Vagina (tissue), 2 donors: ENCODE data around the gene PMFBP1. TPM values are rescaled to one million over a fixed set of nuclear protein-coding genes. Genes with fewer than 3 reads are reported as not detected.
A peak's percentile ranks its signal among the peaks of the same experiment; 100 is the strongest.

Source experiments
- DNase-seq, 2 donors: peaks; one replicate each; pipeline ENCODE4 v3.0.0-alpha.2; 2017; ENCODE audit errors: extremely low spot score in 2 of 2
- H3K27ac ChIP-seq: fragments of 200-600 bp; sonication (generic); one replicate; pipeline ENCODE4 v1.5.1; 2019
- H3K27me3 ChIP-seq: fragments of 200-600 bp; sonication (generic); one replicate; pipeline ENCODE4 v1.5.1; 2019
- H3K36me3 ChIP-seq, 2 donors: fragments of 200-600 bp; sonication (generic); one replicate each; pipeline ENCODE4 v1.5.1; 2017 to 2019
- H3K4me1 ChIP-seq: fragments of 200-600 bp; sonication (generic); one replicate; pipeline ENCODE4 v1.5.1; 2019
- H3K4me3 ChIP-seq, 2 donors: fragments of 200-600 bp; sonication (generic); 1 replicate in 1 of 2; 2 replicates in 1 of 2; pipeline ENCODE4 v1.5.1; 2016 to 2019
- H3K9me3 ChIP-seq: fragments of 200-600 bp; sonication (generic); one replicate; pipeline ENCODE4 v1.5.1; 2019
- POLR2A ChIP-seq, 2 donors: fragments of 450-650 bp; IDR thresholded peaks; one replicate each; pipeline ENCODE4 v1.6.1; 2017; ENCODE audit warnings: antibody characterized with exemption in 2 of 2, mild to moderate bottlenecking in 2 of 2, moderate library complexity in 2 of 2
- POLR2AphosphoS5 ChIP-seq, 2 donors: sonication (generic); formaldehyde crosslinking; IDR thresholded peaks; one replicate each; pipeline ENCODE4 v1.9.0; 2017; ENCODE audit warnings: antibody characterized with exemption in 2 of 2, mild to moderate bottlenecking in 2 of 2, low read depth in 1 of 2; ENCODE audit not compliant: insufficient read depth in 1 of 2
- intact Hi-C: fragments of 100-400 bp; cut with DNase I; formaldehyde crosslinking; loops from one replicate; pipeline ENCODE4 v1.15.1; 2023
- total RNA-seq: library from RNA; depleted of rRNA; stranded (reverse); fragments of >200 nt; gene quantifications from one replicate; pipeline ENCODE4 v1.2.3, GENCODE V29; 2016
- TF ChIP-seq, protein P1 (sequence below), 3 experiments: fragments of 450-650 bp in 2 of 3; fragments of 200-600 bp in 1 of 3; sonication (generic) in 1 of 3; IDR thresholded peaks; one replicate each; pipeline ENCODE4 v1.5.1; 2017 to 2019; ENCODE audit warnings: antibody characterized with exemption in 3 of 3, mild to moderate bottlenecking in 2 of 3, moderate library complexity in 2 of 3

PMFBP1 gene
- total RNA-seq, 1 donor from 2014 or later: not detected

DNA sequence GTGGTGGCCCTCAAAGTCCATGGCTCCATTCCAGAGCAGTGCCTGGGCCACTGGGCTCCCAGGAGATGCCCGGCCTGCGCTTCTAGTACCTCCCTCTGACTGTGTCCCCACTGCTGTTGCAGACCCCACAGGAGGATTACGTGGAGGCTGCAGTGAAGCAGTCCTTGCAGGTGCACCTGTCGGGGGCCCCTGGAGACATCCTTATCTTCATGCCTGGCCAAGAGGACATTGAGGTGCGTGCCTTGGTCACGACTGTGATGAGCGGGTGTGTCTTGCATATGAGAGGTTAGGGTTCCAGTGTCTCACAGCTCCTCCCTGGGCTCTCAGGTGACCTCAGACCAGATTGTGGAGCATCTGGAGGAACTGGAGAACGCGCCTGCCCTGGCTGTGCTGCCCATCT is 67.0 kb downstream of the PMFBP1 start:
- intact Hi-C loops: no loop called here

DNA sequence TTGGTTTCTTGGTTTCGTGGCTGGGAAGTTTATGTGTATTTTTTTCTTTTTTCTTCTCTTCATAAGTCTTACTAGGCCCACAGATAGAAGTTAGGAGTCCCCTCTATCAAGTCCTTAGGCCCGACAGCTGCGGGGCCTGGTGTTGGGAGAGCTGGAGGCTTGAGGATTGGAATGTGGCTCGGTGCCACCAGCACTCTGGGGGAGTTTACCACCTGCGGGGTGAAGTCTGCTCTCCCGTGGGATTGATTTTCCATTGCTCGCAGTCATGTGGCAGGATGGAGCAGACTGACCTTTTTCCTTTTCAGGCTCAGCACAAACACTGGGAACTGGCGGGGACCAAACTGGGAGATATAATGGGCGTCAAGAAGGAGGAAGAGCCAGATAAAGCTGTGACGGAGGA is 70.8 kb downstream of the PMFBP1 start:
- peaks cover under 1% of the 10 kb centered on the region for H3K4me1 ChIP-seq
- H3K9me3 ChIP-seq: no peaks in the 10 kb centered on the region
- no peak for TF ChIP-seq POLR2AphosphoS5 (IDR thresholded peaks at IDR 0.05; ENCODE audit: insufficient read depth in 1 of 2, low read depth in 1 of 2)
- TF ChIP-seq, protein P1, sequence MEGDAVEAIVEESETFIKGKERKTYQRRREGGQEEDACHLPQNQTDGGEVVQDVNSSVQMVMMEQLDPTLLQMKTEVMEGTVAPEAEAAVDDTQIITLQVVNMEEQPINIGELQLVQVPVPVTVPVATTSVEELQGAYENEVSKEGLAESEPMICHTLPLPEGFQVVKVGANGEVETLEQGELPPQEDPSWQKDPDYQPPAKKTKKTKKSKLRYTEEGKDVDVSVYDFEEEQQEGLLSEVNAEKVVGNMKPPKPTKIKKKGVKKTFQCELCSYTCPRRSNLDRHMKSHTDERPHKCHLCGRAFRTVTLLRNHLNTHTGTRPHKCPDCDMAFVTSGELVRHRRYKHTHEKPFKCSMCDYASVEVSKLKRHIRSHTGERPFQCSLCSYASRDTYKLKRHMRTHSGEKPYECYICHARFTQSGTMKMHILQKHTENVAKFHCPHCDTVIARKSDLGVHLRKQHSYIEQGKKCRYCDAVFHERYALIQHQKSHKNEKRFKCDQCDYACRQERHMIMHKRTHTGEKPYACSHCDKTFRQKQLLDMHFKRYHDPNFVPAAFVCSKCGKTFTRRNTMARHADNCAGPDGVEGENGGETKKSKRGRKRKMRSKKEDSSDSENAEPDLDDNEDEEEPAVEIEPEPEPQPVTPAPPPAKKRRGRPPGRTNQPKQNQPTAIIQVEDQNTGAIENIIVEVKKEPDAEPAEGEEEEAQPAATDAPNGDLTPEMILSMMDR (IDR thresholded peaks at IDR 0.05): no peak
- TF ChIP-seq POLR2A (IDR thresholded peaks at IDR 0.05): no peak
- intact Hi-C loops: no loop called here
- peaks cover 6 to 98% of the 10 kb centered on the region in 2 donors for H3K36me3 ChIP-seq
- no peak for DNase-seq
- no peak overlapping the region for H3K27ac ChIP-seq
- no peaks in the 10 kb centered on the region for H3K27me3 ChIP-seq
- H3K4me3 ChIP-seq: no peak overlapping the region

More for the DNA sequence above, 67.0 kb downstream of the PMFBP1 start:
- Histone ChIP-seq H3K27ac (no peak overlapping the region), H3K36me3 (peaks cover 9 to 100% of the 10 kb centered on the region in 2 donors), H3K4me1 (no peaks in the 10 kb centered on the region), H3K9me3 (no peaks in the 10 kb centered on the region), H3K27me3 (no peaks in the 10 kb centered on the region), H3K4me3 (no peak overlapping the region)
- DNase-seq: no peak
- TF ChIP-seq POLR2A (IDR thresholded peaks at IDR 0.05) (no peak), POLR2AphosphoS5 (IDR thresholded peaks at IDR 0.05; ENCODE audit: insufficient read depth in 1 of 2, low read depth in 1 of 2) (no peak)
- TF ChIP-seq, protein P1 (IDR thresholded peaks at IDR 0.05): no peak

DNA sequence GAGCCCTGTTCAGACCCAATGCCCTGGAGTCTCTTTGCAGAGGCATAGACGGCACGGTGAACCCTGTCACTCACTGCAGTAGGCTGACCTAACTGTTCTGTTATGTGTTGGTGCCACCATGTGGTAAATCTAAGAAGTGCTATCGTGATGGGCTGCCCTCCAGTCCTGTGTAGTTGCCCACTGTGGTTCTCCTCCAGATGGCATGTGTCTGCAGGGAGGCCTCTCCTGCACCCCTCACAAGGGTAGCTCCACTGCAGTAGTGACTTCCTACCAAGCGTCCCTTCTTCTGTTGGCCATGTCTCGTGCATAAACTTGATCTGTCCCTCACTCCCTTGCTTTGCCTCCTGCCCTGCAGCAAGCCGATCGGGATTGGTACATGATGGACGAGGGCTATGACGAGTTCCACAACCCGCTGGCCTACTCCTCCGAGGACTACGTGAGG is 72.6 kb downstream of the PMFBP1 start:
- DNase-seq: no peak
- no peak overlapping the region for H3K27ac ChIP-seq
- no peaks in the 10 kb centered on the region for H3K9me3 ChIP-seq
- no peak overlapping the region for H3K4me3 ChIP-seq
- no peaks in the 10 kb centered on the region for H3K27me3 ChIP-seq
- H3K4me1 ChIP-seq: peaks cover 18% of the 10 kb centered on the region
- intact Hi-C loops: no loop called here
- no peak for TF ChIP-seq POLR2AphosphoS5 (IDR thresholded peaks at IDR 0.05; ENCODE audit: insufficient read depth in 1 of 2, low read depth in 1 of 2)
- TF ChIP-seq, protein P1 (IDR thresholded peaks at IDR 0.05): peak in 1 of 3 experiments; percentile 13
- H3K36me3 ChIP-seq: peaks cover 0 to 81% of the 10 kb centered on the region in 2 donors

DNA sequence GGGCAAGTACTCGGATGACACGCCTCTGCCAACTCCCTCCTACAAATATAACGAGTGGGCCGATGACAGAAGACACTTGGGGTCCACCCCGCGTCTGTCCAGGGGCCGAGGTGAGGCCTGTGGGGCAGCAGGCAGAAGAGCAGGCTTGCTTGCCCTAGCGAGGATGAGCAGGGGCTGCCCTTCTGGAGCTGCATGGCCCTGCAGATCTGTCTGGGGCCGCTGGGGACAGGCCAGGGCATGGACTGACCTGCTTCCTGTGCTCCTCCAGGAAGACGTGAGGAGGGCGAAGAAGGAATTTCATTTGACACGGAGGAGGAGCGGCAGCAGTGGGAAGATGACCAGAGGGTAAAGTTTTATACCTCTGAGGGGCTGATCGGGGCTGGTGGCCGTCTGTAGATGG is 73.0 kb downstream of the PMFBP1 start:
- Histone ChIP-seq H3K27ac (no peak overlapping the region), H3K27me3 (no peaks in the 10 kb centered on the region), H3K4me1 (peaks cover 22% of the 10 kb centered on the region), H3K4me3 (no peak overlapping the region), H3K9me3 (no peaks in the 10 kb centered on the region), H3K36me3 (peaks cover 0 to 76% of the 10 kb centered on the region in 2 donors)
- no peak for DNase-seq
- intact Hi-C loops: no loop called here
- TF ChIP-seq POLR2AphosphoS5 (IDR thresholded peaks at IDR 0.05; ENCODE audit: insufficient read depth in 1 of 2, low read depth in 1 of 2): no peak

DNA sequence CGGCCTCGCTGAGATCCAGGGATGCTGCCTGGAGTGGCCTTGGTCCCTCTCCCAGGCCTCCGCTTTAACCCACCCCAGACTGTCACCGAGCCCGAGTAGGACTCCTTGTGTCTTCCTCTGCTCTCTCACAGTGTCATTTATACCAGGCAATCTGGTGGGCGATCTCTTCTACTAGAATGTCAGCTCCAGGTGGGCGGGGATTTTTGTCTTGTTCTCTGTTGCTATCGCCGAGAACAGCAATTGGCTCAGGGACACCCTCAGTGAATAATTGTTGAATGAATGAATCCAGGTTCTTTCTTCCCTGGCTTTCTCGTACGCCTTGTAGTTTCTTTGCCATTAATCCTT is 77.7 kb downstream of the PMFBP1 start:
- TF ChIP-seq, protein P1 (IDR thresholded peaks at IDR 0.05): no peak
- H3K36me3 ChIP-seq: peaks cover 0 to 42% of the 10 kb centered on the region in 2 donors
- no peak for DNase-seq
- H3K27me3 ChIP-seq: no peaks in the 10 kb centered on the region
- H3K27ac ChIP-seq: peak overlapping the region; percentile 89
- no peaks in the 10 kb centered on the region for H3K9me3 ChIP-seq
- intact Hi-C loops: no loop called here
- peak overlapping the region; percentile 73 to 97 for H3K4me3 ChIP-seq
- H3K4me1 ChIP-seq: peaks cover 40% of the 10 kb centered on the region
